WTC11 (cell line): ENCODE measurements around the gene PDLIM4.

Source experiments
- NR2C2 ChIP-seq: sonication (generic); formaldehyde crosslinking; IDR thresholded peaks from 2 replicates; pipeline ENCODE4 v1.8.0; 2022; ENCODE audit warnings: mild to moderate bottlenecking, missing genetic modification reagents
- NR3C1 ChIP-seq: sonication (generic); formaldehyde crosslinking; conservative IDR thresholded peaks from 2 replicates; pipeline ENCODE4 v1.8.1; 2023; ENCODE audit warnings: low read depth, mild to moderate bottlenecking, missing genetic modification reagents
- RELA ChIP-seq: sonication (generic); formaldehyde crosslinking; IDR thresholded peaks from 2 replicates; pipeline ENCODE4 v1.8.1; 2022; ENCODE audit warnings: missing genetic modification reagents, mild to moderate bottlenecking, borderline replicate concordance
- ZNF263 ChIP-seq: sonication (generic); formaldehyde crosslinking; IDR thresholded peaks from 2 replicates; pipeline ENCODE4 v1.8.1; 2022; ENCODE audit warnings: low read depth, mild to moderate bottlenecking, moderate library complexity, missing genetic modification reagents
- TF ChIP-seq, protein P1 (sequence below): fragments of 200-600 bp; IDR thresholded peaks from 2 replicates; pipeline ENCODE4 v1.8.0; 2022; ENCODE audit warnings: antibody characterized with exemption
- TF ChIP-seq, protein P2 (sequence below): sonication (generic); formaldehyde crosslinking; IDR thresholded peaks from 2 replicates; pipeline ENCODE4 v1.8.1; 2023; ENCODE audit warnings: mild to moderate bottlenecking, missing genetic modification reagents
- TF ChIP-seq, protein P3 (sequence below): sonication (generic); formaldehyde crosslinking; IDR thresholded peaks from 2 replicates; pipeline ENCODE4 v1.8.1; 2022; ENCODE audit warnings: low read depth, mild to moderate bottlenecking, moderate library complexity, missing genetic modification reagents, borderline replicate concordance

DNA sequence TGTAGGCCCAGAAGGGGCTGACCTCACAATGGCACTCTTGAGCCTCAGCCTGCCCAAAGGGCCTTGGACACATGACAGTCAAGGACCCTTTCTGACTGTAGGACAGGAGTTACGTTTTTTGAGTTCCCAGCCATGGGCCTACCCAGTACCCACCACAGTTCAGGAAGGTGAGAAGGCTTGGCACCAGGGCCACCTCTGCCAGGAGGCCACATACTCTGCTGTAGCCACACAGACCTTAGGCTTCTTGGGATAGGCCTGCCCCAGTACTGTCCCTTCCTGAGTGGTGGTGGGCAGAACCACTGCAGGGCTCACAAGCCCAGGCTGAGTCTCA lies 12.8 kb downstream of the PDLIM4 start:
- TF ChIP-seq, protein P1, sequence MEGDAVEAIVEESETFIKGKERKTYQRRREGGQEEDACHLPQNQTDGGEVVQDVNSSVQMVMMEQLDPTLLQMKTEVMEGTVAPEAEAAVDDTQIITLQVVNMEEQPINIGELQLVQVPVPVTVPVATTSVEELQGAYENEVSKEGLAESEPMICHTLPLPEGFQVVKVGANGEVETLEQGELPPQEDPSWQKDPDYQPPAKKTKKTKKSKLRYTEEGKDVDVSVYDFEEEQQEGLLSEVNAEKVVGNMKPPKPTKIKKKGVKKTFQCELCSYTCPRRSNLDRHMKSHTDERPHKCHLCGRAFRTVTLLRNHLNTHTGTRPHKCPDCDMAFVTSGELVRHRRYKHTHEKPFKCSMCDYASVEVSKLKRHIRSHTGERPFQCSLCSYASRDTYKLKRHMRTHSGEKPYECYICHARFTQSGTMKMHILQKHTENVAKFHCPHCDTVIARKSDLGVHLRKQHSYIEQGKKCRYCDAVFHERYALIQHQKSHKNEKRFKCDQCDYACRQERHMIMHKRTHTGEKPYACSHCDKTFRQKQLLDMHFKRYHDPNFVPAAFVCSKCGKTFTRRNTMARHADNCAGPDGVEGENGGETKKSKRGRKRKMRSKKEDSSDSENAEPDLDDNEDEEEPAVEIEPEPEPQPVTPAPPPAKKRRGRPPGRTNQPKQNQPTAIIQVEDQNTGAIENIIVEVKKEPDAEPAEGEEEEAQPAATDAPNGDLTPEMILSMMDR = no peak
- TF ChIP-seq, protein P2, sequence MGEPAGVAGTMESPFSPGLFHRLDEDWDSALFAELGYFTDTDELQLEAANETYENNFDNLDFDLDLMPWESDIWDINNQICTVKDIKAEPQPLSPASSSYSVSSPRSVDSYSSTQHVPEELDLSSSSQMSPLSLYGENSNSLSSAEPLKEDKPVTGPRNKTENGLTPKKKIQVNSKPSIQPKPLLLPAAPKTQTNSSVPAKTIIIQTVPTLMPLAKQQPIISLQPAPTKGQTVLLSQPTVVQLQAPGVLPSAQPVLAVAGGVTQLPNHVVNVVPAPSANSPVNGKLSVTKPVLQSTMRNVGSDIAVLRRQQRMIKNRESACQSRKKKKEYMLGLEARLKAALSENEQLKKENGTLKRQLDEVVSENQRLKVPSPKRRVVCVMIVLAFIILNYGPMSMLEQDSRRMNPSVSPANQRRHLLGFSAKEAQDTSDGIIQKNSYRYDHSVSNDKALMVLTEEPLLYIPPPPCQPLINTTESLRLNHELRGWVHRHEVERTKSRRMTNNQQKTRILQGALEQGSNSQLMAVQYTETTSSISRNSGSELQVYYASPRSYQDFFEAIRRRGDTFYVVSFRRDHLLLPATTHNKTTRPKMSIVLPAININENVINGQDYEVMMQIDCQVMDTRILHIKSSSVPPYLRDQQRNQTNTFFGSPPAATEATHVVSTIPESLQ (CRISPR knock-in tag) = no peak
- TF ChIP-seq ZNF263 (CRISPR knock-in tag) (no peak), NR2C2 (CRISPR knock-in tag) (no peak), NR3C1 (CRISPR knock-in tag) (no peak), RELA (CRISPR knock-in tag) (no peak)
- TF ChIP-seq, protein P3, sequence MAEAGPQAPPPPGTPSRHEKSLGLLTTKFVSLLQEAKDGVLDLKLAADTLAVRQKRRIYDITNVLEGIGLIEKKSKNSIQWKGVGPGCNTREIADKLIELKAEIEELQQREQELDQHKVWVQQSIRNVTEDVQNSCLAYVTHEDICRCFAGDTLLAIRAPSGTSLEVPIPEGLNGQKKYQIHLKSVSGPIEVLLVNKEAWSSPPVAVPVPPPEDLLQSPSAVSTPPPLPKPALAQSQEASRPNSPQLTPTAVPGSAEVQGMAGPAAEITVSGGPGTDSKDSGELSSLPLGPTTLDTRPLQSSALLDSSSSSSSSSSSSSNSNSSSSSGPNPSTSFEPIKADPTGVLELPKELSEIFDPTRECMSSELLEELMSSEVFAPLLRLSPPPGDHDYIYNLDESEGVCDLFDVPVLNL = no peak
